MCF 10A (cell line): Measurements from ENCODE around the gene ZNF565. TPM values are rescaled to one million over a fixed set of nuclear protein-coding genes. Genes with fewer than 3 reads are reported as not detected.
A peak's percentile ranks its signal among the peaks of the same experiment; 100 is the strongest.

Experiments
- BruUV-seq: library from RNA; stranded (reverse); fragments of 400-500 nt; replicated peaks from 2 replicates; lab custom pipeline; 2021; lab: Mats Ljungman, UMichigan
- CTCF ChIA-PET: fragments of 300-600 bp; sonication (Branson Sonifier 250); formaldehyde crosslinking; extraction: SDS; loops from one replicate; lab custom pipeline; 2021; ENCODE audit warnings: antibody characterized with exemption, inconsistent platforms; lab: Yijun Ruan, JAX
- POLR2A ChIA-PET: fragments of 300-600, 350-650 bp; sonication (Branson Sonifier 250); formaldehyde crosslinking; extraction: SDS; loops from one replicate; lab custom pipeline; 2020; ENCODE audit warnings: antibody characterized with exemption, inconsistent platforms; lab: Yijun Ruan, JAX
- DNase-seq: peaks from one replicate; pipeline ENCODE4 v3.0.0-alpha.2; 2018; ENCODE audit not compliant: unreplicated experiment
- H3K27ac Mint-ChIP-seq: one replicate; pipeline ENCODE4 v1.8.0; 2022; ENCODE audit warnings: mild to moderate bottlenecking, low read depth, mixed read lengths; ENCODE audit not compliant: unreplicated experiment
- H3K27me3 Mint-ChIP-seq: one replicate; pipeline ENCODE4 v1.8.0; 2022; ENCODE audit warnings: mixed read lengths; ENCODE audit not compliant: insufficient read depth, unreplicated experiment
- H3K36me3 Mint-ChIP-seq: one replicate; pipeline ENCODE4 v1.8.0; 2022; ENCODE audit warnings: mild to moderate bottlenecking, moderate library complexity, mixed read lengths; ENCODE audit not compliant: insufficient read depth, unreplicated experiment
- H3K4me1 Mint-ChIP-seq: one replicate; pipeline ENCODE4 v1.8.0; 2022; ENCODE audit warnings: mixed read lengths; ENCODE audit not compliant: insufficient read depth, unreplicated experiment
- H3K4me3 Mint-ChIP-seq: one replicate; pipeline ENCODE4 v1.8.0; 2022; ENCODE audit warnings: mild to moderate bottlenecking, moderate library complexity, mixed read lengths; ENCODE audit not compliant: unreplicated experiment
- H3K9me3 Mint-ChIP-seq: one replicate; pipeline ENCODE4 v1.8.0; 2022; ENCODE audit warnings: mixed read lengths; ENCODE audit not compliant: unreplicated experiment
- CTCF ChIP-seq: fragments of 200-600 bp; IDR thresholded peaks from one replicate; pipeline ENCODE4 v1.8.0; 2022; ENCODE audit warnings: antibody characterized with exemption, mild to moderate bottlenecking; ENCODE audit not compliant: unreplicated experiment
- intact Hi-C: fragments of 100-400 bp; cut with micrococcal nuclease; formaldehyde crosslinking; loops from 2 replicates; pipeline ENCODE4 v1.14.1; 2022
- total RNA-seq: library from RNA; stranded (reverse); gene quantifications from 2 replicates; pipeline ENCODE4 v1.2.3, GENCODE V29; 2022

Gene ZNF565
- total RNA-seq, 1 experiment from 2014 or later: 2.9 TPM

DNA sequence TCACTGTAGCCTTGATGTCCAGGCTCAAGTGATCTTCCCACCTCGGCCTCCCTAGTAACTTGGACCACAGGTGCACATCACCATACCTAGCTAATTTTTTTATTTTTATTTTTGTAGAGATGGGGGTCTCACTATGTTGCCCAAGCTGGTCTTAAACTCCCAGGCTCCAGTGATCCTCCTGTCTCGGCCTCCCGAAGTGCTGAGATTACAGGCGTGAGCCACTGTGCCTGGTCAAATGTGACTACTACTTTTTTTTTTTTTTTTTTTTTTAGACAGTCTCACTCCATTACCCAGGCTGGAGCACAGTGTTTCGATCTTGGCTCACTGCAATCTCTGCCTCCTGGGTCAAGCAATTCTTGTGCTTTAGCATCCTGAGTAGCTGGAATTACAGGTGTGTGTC, 41.6 kb downstream of the ZNF565 start:
- no peaks in the 10 kb centered on the region for H3K36me3 Mint-ChIP-seq
- H3K27ac Mint-ChIP-seq: no peak overlapping the region
- no peak for TF ChIP-seq CTCF
- no peak overlapping the region for H3K4me3 Mint-ChIP-seq
- ChIA-PET CTCF (interaction anchor here (1.6 to 9.9 kb wide), 2 partner anchors 44 to 112 kb away, joined by 5 to 150 read pairs; no protein-coding TSS in a partner anchor), POLR2A (interaction anchor here (1.7 to 6.3 kb wide), 2 partner anchors 33 to 46 kb away, joined by 6 to 43 read pairs; partner anchors contain the start of gene CAPNS1)
- no peak for DNase-seq
- H3K4me1 Mint-ChIP-seq: no peaks in the 10 kb centered on the region
- H3K27me3 Mint-ChIP-seq: no peaks in the 10 kb centered on the region
- intact Hi-C loops: no loop called here
- no TSS peak for BruUV-seq
- no peaks in the 10 kb centered on the region for H3K9me3 Mint-ChIP-seq

DNA sequence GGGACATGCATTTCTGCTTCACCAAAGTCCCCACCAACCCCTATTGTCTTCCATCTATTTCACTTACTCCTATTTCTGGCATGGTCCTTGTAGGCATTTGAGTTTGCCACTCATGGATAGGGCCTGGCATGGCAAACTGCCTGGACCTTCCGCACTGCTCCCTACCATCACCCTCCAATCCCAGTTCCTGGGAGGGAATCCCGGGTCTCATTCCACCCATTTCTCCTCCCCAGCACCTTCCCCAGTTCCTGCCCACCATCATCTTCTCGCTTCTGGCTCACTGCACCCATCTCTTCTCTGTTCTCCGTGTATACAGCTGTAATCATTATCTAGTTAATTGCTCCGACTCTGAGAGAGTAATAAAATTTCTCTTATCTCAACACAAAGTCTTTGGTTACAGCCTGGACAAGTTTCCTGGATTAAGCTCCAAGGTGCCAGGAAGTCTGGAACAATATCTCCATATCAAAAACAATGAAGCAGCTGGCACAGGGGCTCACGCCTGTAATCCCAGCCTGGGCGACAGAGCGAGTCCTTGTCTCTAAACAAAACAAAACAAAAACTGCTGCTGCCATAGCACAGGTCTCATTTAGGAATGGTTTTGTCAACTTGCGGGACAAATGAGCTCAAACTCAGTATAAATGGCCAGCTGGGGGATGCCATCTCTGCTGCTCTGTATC, 45.2 kb downstream of the ZNF565 start:
- ChIA-PET CTCF (interaction anchor here (0.6 to 9.9 kb wide), 19 partner anchors 8 to 177 kb away, joined by 3 to 150 read pairs (median 4); partner anchors contain the start of genes OVOL3 and TBCB), POLR2A (interaction anchor here (0.9 to 6.3 kb wide), 6 partner anchors 16 to 53 kb away, joined by 3 to 43 read pairs (median 8); partner anchors contain the start of gene CAPNS1)
- H3K27ac Mint-ChIP-seq: peak overlapping the region; percentile 3
- BruUV-seq: no TSS peak
- TF ChIP-seq CTCF: no peak
- DNase-seq: no peak
- no peaks in the 10 kb centered on the region for H3K4me1 Mint-ChIP-seq
- H3K36me3 Mint-ChIP-seq: no peaks in the 10 kb centered on the region
- H3K4me3 Mint-ChIP-seq: no peak overlapping the region
- intact Hi-C loops: no loop called here
- no peaks in the 10 kb centered on the region for H3K27me3 Mint-ChIP-seq
- no peaks in the 10 kb centered on the region for H3K9me3 Mint-ChIP-seq

- no TSS peak for BruUV-seq
- no peak overlapping the region for H3K27ac Mint-ChIP-seq
- DNase-seq: no peak
- H3K4me3 Mint-ChIP-seq: no peak overlapping the region
- no peak for TF ChIP-seq CTCF
- H3K27me3 Mint-ChIP-seq: no peaks in the 10 kb centered on the region
- intact Hi-C loops: no loop called here
- POLR2A ChIA-PET: no interaction called here
- no peaks in the 10 kb centered on the region for H3K4me1 Mint-ChIP-seq
- H3K36me3 Mint-ChIP-seq: no peaks in the 10 kb centered on the region
- no peaks in the 10 kb centered on the region for H3K9me3 Mint-ChIP-seq
- CTCF ChIA-PET: interaction anchor here (3.6 kb wide), 1 partner anchor 36 kb away, joined by 26 read pairs; no protein-coding TSS in a partner anchor
These were observed 50.7 kb downstream of the ZNF565 start for GRCh38 chr19:36163813-36164212.

DNA sequence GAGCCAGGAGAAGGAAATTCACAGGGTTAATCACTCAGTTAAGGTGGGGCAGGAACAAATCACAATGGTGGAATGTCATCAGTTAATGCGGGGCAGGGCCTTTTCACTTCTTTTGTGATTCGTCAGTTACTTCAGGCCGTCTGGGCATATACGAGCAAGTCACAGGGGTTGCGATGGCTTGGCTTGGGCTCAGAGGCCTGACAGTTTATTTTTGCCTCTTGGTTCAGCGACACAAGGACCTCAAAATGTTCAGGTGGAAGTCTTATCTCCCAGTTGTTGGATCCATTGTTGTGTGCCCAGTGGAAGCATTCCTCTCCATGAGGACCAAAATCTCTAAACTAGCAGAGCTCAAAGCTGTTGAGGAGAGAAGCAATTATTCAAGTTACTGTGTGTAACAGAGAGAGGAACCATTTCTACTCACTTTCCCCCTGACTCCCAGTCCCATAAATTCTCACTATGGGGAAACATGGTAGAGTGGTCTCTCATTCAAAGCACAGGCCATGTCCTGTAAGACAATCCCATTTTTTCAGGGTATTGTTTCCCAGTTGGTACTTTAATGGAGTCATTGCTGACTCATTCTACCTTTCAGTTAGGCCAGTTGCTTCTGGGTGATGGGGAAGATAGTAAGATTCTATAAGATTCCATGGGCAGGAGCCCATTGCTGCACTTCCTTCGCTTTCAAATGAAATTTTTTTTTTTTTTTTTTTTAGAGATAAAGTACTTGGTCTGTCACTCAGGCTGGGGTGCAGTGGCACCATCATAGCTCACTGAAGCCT, 53.5 kb downstream of the ZNF565 start:
- Mint-ChIP-seq H3K27me3 (no peaks in the 10 kb centered on the region), H3K4me3 (no peak overlapping the region), H3K4me1 (no peaks in the 10 kb centered on the region), H3K36me3 (peaks cover 6% of the 10 kb centered on the region), H3K27ac (no peak overlapping the region), H3K9me3 (no peaks in the 10 kb centered on the region)
- POLR2A ChIA-PET: interaction anchor here (1.0 kb wide), 1 partner anchor 21 kb away, joined by 3 read pairs; no protein-coding TSS in a partner anchor
- TF ChIP-seq CTCF: no peak
- CTCF ChIA-PET: interaction anchor here (1.0 kb wide), 1 partner anchor 9 kb away, joined by 3 read pairs; no protein-coding TSS in a partner anchor
- BruUV-seq: no TSS peak
- no peak for DNase-seq
- intact Hi-C loops: no loop called here
